Measurements from ENCODE around the gene KRABD2.
"Not testable (repeated sequence)": the region's sequence is repeated elsewhere in the genome, so short reads cannot be mapped to it uniquely, and the experiment has no call there.

Gene KRABD2

GRCh38 chr17:8375738-8376259 lies 705 bp downstream of the KRABD2 start:
- H3K36me3 ChIP-seq (ENCODE audit: low read depth, missing control alignments): no peaks in the 10 kb centered on the region
- intact Hi-C loops (cut with DNase I; ENCODE audit: low total_unique reads): no loop called here
- no peak for DNase-seq
- TF ChIP-seq CTCF (IDR thresholded peaks at IDR 0.05): no peak
- no peak for TF ChIP-seq POLR2A (IDR thresholded peaks at IDR 0.05)
- WGBS, 2 donors: 6 to 8% methylated on average over 18 of the region's 18 CpGs
- no peaks in the 10 kb centered on the region for H3K9me3 ChIP-seq
- peaks cover 20% of the 10 kb centered on the region for H3K4me1 ChIP-seq
- H3K27ac ChIP-seq: peak overlapping the region; percentile 75 to 91
- peak overlapping the region; percentile 70 to 90 for H3K4me3 ChIP-seq
- H3K27me3 ChIP-seq: no peaks in the 10 kb centered on the region

- DNase-seq; H3K27me3 ChIP-seq; H3K27ac ChIP-seq; intact Hi-C loops (cut with DNase I; ENCODE audit: low total_unique reads); H3K36me3 ChIP-seq (ENCODE audit: low read depth, missing control alignments); H3K9me3 ChIP-seq: not testable (repeated sequence)
- Histone ChIP-seq H3K4me3 (peak overlapping the region in 1 of 2 donors; percentile 0), H3K4me1 (peaks cover 18% of the 10 kb centered on the region)
- 60 to 76% methylated on average over 7 to 26 of the region's 26 CpGs for WGBS, 2 donors
Measured at GRCh38 chr17:8373856-8374255, 2.6 kb downstream of the KRABD2 start.

GRCh38 chr17:8372422-8372821 lies 4.1 kb downstream of the KRABD2 start:
- no peak for TF ChIP-seq POLR2A (IDR thresholded peaks at IDR 0.05)
- TF ChIP-seq CTCF (IDR thresholded peaks at IDR 0.05): no peak
- no peaks in the 10 kb centered on the region for H3K9me3 ChIP-seq
- H3K27ac ChIP-seq: no peak overlapping the region
- no peak overlapping the region for H3K4me3 ChIP-seq
- WGBS, 2 donors: 88% methylated on average over 7 of the region's 7 CpGs
- H3K27me3 ChIP-seq: no peaks in the 10 kb centered on the region
- H3K36me3 ChIP-seq (ENCODE audit: low read depth, missing control alignments): no peaks in the 10 kb centered on the region
- peaks cover 13% of the 10 kb centered on the region for H3K4me1 ChIP-seq
- intact Hi-C loops (cut with DNase I; ENCODE audit: low total_unique reads): no loop called here
- no peak for DNase-seq

- no peaks in the 10 kb centered on the region for H3K9me3 ChIP-seq
- H3K4me1 ChIP-seq: peaks cover 8% of the 10 kb centered on the region
- intact Hi-C loops (cut with DNase I; ENCODE audit: low total_unique reads): no loop called here
- WGBS, 2 donors: 69 to 80% methylated on average over 4 of the region's 4 CpGs
- no peak overlapping the region for H3K27ac ChIP-seq
- H3K4me3 ChIP-seq: no peak overlapping the region
- TF ChIP-seq POLR2A (IDR thresholded peaks at IDR 0.05) (no peak), CTCF (IDR thresholded peaks at IDR 0.05) (no peak)
- DNase-seq: no peak
- H3K36me3 ChIP-seq (ENCODE audit: low read depth, missing control alignments): no peaks in the 10 kb centered on the region
- no peaks in the 10 kb centered on the region for H3K27me3 ChIP-seq
Measured at GRCh38 chr17:8371786-8372185, 4.7 kb downstream of the KRABD2 start.

- H3K27me3 ChIP-seq: no peaks in the 10 kb centered on the region
- intact Hi-C loops (cut with DNase I; ENCODE audit: low total_unique reads): no loop called here
- TF ChIP-seq CTCF (IDR thresholded peaks at IDR 0.05) (no peak), POLR2A (IDR thresholded peaks at IDR 0.05) (no peak)
- 90 to 97% methylated on average over 8 of the region's 8 CpGs for WGBS, 2 donors
- no peaks in the 10 kb centered on the region for H3K4me1 ChIP-seq
- no peaks in the 10 kb centered on the region for H3K36me3 ChIP-seq (ENCODE audit: low read depth, missing control alignments)
- DNase-seq: no peak
- no peaks in the 10 kb centered on the region for H3K9me3 ChIP-seq
- no peak overlapping the region for H3K4me3 ChIP-seq
- no peak overlapping the region for H3K27ac ChIP-seq
Measured at GRCh38 chr17:8369944-8370343, 6.6 kb downstream of the KRABD2 start.
